Activated CD8-positive, alpha-beta memory T cell treated with anti-CD3 and anti-CD28 coated beads, Interleukin-2, amount 50 U/mL, for 24 hours (primary cell): ENCODE measurements around the gene RAB5A.
"Not testable (repeated sequence)": the region's sequence is repeated elsewhere in the genome, so short reads cannot be mapped to it uniquely, and the experiment has no call there.

Experiments used
- DNase-seq: peaks from one replicate; pipeline ENCODE4 v3.0.0-alpha.2; 2020; ENCODE audit errors: extremely low read depth

RAB5A gene

GRCh38 chr3:20027136-20027535 is 80.2 kb downstream of the RAB5A start:
- DNase-seq, result no peak

- no peak for DNase-seq
These were observed 82.0 kb downstream of the RAB5A start for GRCh38 chr3:20028905-20029331.

- not testable (repeated sequence) for DNase-seq
These were observed 85.0 kb downstream of the RAB5A start for GRCh38 chr3:20031939-20032338.
